Peyer's patch (tissue), 4 donors: ENCODE data around the gene HNRNPUL1. TPM values are rescaled to one million over a fixed set of nuclear protein-coding genes. Genes with fewer than 3 reads are reported as not detected.

Experiments used
- DNase-seq, 3 donors: peaks; one replicate each; pipeline ENCODE4 v3.0.0-alpha.2; 2017 to 2019
- H3K27ac ChIP-seq, 4 donors: fragments of 200-600 bp; sonication (generic); one replicate each; pipeline ENCODE4 v1.5.1; 2016 to 2019
- H3K27me3 ChIP-seq, 2 donors: fragments of 200-600 bp; sonication (generic); one replicate each; pipeline ENCODE4 v1.5.1; 2019
- H3K36me3 ChIP-seq, 3 donors: fragments of 200-600 bp; sonication (generic); one replicate each; pipeline ENCODE4 v1.5.1; 2016 to 2019
- H3K4me1 ChIP-seq, 4 donors: fragments of 200-600 bp; sonication (generic); one replicate each; pipeline ENCODE4 v1.5.1; 2016 to 2019
- H3K4me3 ChIP-seq, 4 donors: fragments of 200-600 bp; sonication (generic); 1 replicate in 3 of 4; 2 replicates in 1 of 4; pipeline ENCODE4 v1.5.1; 2016 to 2019; ENCODE audit warnings: mild to moderate bottlenecking in 1 of 4
- H3K9me3 ChIP-seq, 4 donors: fragments of 200-600 bp; sonication (generic); one replicate each; pipeline ENCODE4 v1.5.1; 2016 to 2019; ENCODE audit warnings: mild to moderate bottlenecking in 1 of 4
- POLR2A ChIP-seq, 2 donors: fragments of 450-650 bp; IDR thresholded peaks; one replicate each; pipeline ENCODE4 v1.5.1; 2017; ENCODE audit warnings: antibody characterized with exemption in 2 of 2, mild to moderate bottlenecking in 2 of 2, moderate library complexity in 2 of 2
- total RNA-seq, 4 donors: library from RNA; depleted of rRNA; stranded (reverse); fragments of >200 nt; gene quantifications; one replicate each; pipeline ENCODE4 v1.1.0, GENCODE V29; 2016
- TF ChIP-seq, protein P1 (sequence below), 6 experiments: fragments of 450-650 bp in 4 of 6; fragments of 200-600 bp in 2 of 6; sonication (generic) in 1 of 6; IDR thresholded peaks; one replicate each; pipeline ENCODE4 v1.5.1; 2017 to 2019; ENCODE audit warnings: antibody characterized with exemption in 6 of 6, mild to moderate bottlenecking in 3 of 6, moderate library complexity in 1 of 6

Gene HNRNPUL1
- total RNA-seq, 4 donors from 2014 or later: 123 to 244 (median 167) TPM

DNA sequence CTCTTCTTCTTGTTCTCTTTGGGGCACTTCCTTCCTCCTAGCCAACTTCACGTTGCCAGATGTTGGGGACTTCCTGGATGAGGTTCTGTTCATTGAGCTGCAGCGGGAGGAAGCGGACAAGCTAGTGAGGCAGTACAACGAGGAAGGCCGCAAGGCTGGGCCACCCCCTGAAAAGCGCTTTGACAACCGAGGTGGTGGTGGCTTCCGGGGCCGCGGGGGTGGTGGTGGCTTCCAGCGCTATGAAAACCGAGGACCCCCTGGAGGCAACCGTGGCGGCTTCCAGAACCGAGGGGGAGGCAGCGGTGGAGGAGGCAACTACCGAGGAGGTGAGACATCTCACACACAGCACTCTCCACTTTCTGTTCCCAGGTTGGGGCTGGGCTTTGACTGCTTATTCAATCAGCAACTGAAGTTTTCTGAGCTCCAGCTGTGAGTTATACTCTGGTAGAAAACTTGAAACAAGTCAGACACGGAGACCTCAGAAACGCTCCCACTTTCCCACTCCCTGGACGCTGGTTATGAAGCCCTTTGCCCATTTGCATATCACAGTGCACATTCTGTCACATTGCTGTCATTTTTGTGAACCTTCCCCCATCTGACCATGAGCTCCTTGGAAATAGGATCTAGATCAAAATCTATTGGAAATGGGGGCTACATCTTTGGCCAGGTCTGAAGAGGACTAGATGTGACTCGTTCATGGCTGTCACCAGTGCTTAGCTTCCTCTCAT, 38.6 kb downstream of the HNRNPUL1 start:
- no peak for TF ChIP-seq POLR2A (IDR thresholded peaks at IDR 0.05)
- TF ChIP-seq, protein P1, sequence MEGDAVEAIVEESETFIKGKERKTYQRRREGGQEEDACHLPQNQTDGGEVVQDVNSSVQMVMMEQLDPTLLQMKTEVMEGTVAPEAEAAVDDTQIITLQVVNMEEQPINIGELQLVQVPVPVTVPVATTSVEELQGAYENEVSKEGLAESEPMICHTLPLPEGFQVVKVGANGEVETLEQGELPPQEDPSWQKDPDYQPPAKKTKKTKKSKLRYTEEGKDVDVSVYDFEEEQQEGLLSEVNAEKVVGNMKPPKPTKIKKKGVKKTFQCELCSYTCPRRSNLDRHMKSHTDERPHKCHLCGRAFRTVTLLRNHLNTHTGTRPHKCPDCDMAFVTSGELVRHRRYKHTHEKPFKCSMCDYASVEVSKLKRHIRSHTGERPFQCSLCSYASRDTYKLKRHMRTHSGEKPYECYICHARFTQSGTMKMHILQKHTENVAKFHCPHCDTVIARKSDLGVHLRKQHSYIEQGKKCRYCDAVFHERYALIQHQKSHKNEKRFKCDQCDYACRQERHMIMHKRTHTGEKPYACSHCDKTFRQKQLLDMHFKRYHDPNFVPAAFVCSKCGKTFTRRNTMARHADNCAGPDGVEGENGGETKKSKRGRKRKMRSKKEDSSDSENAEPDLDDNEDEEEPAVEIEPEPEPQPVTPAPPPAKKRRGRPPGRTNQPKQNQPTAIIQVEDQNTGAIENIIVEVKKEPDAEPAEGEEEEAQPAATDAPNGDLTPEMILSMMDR (IDR thresholded peaks at IDR 0.05): no peak
- Histone ChIP-seq H3K9me3 (no peaks in the 10 kb centered on the region), H3K27ac (peak overlapping the region; percentile 55 to 93 (median 71)), H3K36me3 (peaks cover 0 to 75% (median 0%) of the 10 kb centered on the region in 3 donors), H3K27me3 (no peaks in the 10 kb centered on the region), H3K4me1 (peaks cover 0 to 34% (median 30%) of the 10 kb centered on the region in 4 donors), H3K4me3 (peak overlapping the region in 3 of 4 donors; percentile 11 to 26 (median 24))
- DNase-seq: peak; percentile 62 to 91 (median 89)

DNA sequence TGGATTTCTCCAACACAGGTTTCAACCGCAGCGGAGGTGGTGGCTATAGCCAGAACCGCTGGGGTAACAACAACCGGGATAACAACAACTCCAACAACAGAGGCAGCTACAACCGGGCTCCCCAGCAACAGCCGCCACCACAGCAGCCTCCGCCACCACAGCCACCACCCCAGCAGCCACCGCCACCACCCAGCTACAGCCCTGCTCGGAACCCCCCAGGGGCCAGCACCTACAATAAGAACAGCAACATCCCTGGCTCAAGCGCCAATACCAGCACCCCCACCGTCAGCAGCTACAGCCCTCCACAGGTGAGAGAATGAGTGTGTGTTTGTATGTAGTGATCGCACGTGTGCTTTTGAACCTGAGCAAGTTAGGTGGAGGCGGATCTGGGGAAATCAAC, 39.8 kb downstream of the HNRNPUL1 start:
- DNase-seq: peak in 1 of 3 donors; percentile 27
- H3K27ac ChIP-seq: peak overlapping the region in 3 of 4 donors; percentile 60 to 93 (median 82)
- no peaks in the 10 kb centered on the region for H3K9me3 ChIP-seq
- H3K36me3 ChIP-seq: peaks cover 0 to 70% (median 0%) of the 10 kb centered on the region in 3 donors
- no peak for TF ChIP-seq POLR2A (IDR thresholded peaks at IDR 0.05)
- TF ChIP-seq, protein P1 (IDR thresholded peaks at IDR 0.05): no peak
- H3K4me1 ChIP-seq: peaks cover 0 to 30% (median 29%) of the 10 kb centered on the region in 4 donors
- no peak overlapping the region for H3K4me3 ChIP-seq
- no peaks in the 10 kb centered on the region for H3K27me3 ChIP-seq

DNA sequence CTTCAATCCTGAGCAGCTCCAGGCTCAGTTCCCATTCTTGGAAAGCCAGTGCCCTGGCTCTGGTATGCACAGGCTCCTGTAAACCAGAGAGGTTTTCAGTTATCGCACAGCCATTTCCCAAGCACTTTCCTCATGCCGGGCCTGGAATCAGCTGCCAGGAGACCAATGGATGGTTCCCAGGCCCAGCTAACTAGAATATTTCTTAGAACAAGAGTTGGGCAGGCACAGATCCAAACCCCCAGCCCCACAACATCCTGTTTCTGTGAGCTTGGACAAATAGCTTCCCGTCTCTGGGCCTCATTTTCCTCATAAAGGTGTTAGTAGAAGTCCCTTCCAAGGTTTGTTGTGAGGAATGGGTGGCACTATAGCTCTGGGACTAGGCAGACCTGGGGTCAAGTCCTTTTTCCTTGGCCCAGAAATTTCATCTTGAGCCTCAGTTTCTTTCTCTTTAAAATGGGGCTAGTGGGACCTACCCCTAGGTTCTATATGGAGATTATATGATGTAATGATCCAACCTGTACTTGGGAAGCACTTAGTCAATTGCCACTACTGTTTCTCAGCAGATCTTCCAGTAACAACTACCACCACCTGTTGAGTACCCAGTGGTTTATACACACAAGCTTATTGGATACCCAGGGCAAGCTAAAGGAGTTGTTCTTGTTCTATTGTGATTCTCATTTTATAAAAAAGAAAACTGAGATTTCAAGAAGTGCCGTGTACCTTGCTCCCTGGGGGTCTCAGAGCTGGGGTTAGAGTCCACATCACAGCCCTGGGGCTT, 40.7 kb downstream of the HNRNPUL1 start:
- no peak overlapping the region for H3K4me3 ChIP-seq
- DNase-seq: peak in 1 of 3 donors; percentile 37
- peaks cover 0 to 67% (median 0%) of the 10 kb centered on the region in 3 donors for H3K36me3 ChIP-seq
- TF ChIP-seq, protein P1 (IDR thresholded peaks at IDR 0.05): no peak
- H3K27ac ChIP-seq: peak overlapping the region in 3 of 4 donors; percentile 60 to 93 (median 82)
- no peaks in the 10 kb centered on the region for H3K9me3 ChIP-seq
- H3K27me3 ChIP-seq: no peaks in the 10 kb centered on the region
- peaks cover 0 to 26% (median 23%) of the 10 kb centered on the region in 4 donors for H3K4me1 ChIP-seq

DNA sequence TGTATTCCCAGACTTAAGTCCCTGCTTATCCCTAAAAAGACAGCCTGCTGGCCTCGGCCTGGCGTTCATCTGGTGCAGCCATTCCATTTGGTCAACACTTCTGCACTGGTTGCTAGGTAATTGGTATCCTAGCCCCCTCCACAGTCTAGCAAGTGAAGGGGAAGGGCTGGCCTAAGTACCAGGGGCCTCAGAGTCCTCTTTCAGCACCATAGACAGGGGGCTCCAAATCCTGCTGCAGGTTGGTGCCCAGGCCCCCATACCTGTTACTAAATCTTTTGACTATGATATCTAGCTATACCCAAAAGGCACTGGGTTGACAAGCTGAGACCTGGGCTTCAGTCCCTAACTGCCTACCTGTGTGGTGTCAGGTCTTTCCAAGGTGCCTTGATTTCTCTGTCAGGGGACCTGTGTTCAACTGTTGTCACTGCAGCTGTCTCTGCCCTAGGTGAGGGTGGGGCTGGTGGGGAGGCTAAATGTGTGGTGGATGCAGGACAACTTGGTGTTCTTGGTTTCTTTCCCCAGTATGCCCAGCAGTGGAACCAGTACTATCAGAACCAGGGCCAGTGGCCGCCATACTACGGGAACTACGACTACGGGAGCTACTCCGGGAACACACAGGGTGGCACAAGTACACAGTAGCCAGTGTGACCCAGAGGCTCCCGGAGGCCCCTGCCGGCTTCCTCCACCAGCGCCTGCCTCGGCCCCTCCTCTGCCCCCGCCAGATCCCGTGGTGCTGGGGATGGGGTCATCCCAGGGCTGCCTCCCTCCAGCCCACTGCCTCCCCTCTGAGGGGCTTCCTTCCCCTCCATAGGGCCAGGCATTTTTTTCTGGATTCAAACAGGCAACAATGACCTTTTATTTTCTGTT, 42.0 kb downstream of the HNRNPUL1 start:
- peaks cover 0 to 24% (median 23%) of the 10 kb centered on the region in 4 donors for H3K4me1 ChIP-seq
- DNase-seq: no peak
- no peaks in the 10 kb centered on the region for H3K9me3 ChIP-seq
- H3K27me3 ChIP-seq: no peaks in the 10 kb centered on the region
- TF ChIP-seq, protein P1 (IDR thresholded peaks at IDR 0.05): no peak
- TF ChIP-seq POLR2A (IDR thresholded peaks at IDR 0.05): no peak
- no peak overlapping the region for H3K4me3 ChIP-seq
- peaks cover 0 to 55% (median 0%) of the 10 kb centered on the region in 3 donors for H3K36me3 ChIP-seq
- peak overlapping the region; percentile 47 to 97 (median 86) for H3K27ac ChIP-seq
